Neuronal stem cell (in vitro differentiated cells): ENCODE measurements around the gene SNX32.
A peak's percentile ranks its signal among the peaks of the same experiment; 100 is the strongest.

Experiments
- DNase-seq: peaks from one replicate; pipeline ENCODE4 v3.0.0-alpha.2; 2013; ENCODE audit warnings: low spot score
- H2AFZ ChIP-seq: one replicate; pipeline ENCODE4 v1.6.1; 2013; ENCODE audit warnings: mild to moderate bottlenecking, low read length, inconsistent platforms
- H2AK5ac ChIP-seq: 2 replicates; pipeline ENCODE4 v1.6.1; 2013; ENCODE audit warnings: low read depth, mild to moderate bottlenecking, inconsistent platforms, low read length, moderate library complexity, mixed read lengths
- H2BK120ac ChIP-seq: 2 replicates; pipeline ENCODE4 v1.6.1; 2013; ENCODE audit warnings: low read depth, mild to moderate bottlenecking, inconsistent platforms, low read length, moderate library complexity, mixed read lengths
- H2BK12ac ChIP-seq: one replicate; pipeline ENCODE4 v1.6.1; 2013; ENCODE audit warnings: low read length, inconsistent platforms
- H2BK15ac ChIP-seq: 2 replicates; pipeline ENCODE4 v1.6.1; 2013; ENCODE audit warnings: mild to moderate bottlenecking, low read length, inconsistent platforms, mixed read lengths
- H2BK5ac ChIP-seq: one replicate; pipeline ENCODE4 v1.6.1; 2013; ENCODE audit warnings: inconsistent platforms, mild to moderate bottlenecking, low read length, moderate library complexity
- H3K14ac ChIP-seq: one replicate; pipeline ENCODE4 v1.6.1; 2013; ENCODE audit warnings: low read length, inconsistent platforms
- H3K18ac ChIP-seq: 2 replicates; pipeline ENCODE4 v1.6.1; 2013; ENCODE audit warnings: low read length, inconsistent platforms
- H3K23ac ChIP-seq: 2 replicates; pipeline ENCODE4 v1.6.1; 2013; ENCODE audit warnings: low read depth, mild to moderate bottlenecking, mixed read lengths, low read length, inconsistent platforms; ENCODE audit not compliant: poor library complexity
- H3K27ac ChIP-seq: replicated peaks from 3 replicates; pipeline ENCODE4 v1.5.1; 2013; ENCODE audit warnings: low read length, inconsistent platforms
- H3K27me3 ChIP-seq, 3 experiments: 2 replicates each; pipeline ENCODE4 v1.6.1; 2013; ENCODE audit warnings: low read length in 3 of 3, mild to moderate bottlenecking in 2 of 3, inconsistent platforms in 1 of 3, low read depth in 1 of 3, mixed read lengths in 1 of 3, moderate library complexity in 1 of 3; ENCODE audit not compliant: control insufficient read depth in 3 of 3, insufficient read depth in 3 of 3
- H3K36me3 ChIP-seq, 2 donors: replicated peaks in 1 of 2; 2 replicates each; pipeline ENCODE4 v1.6.1; 2013; ENCODE audit warnings: low read length in 2 of 2; ENCODE audit not compliant: control insufficient read depth in 2 of 2, insufficient read depth in 2 of 2
- H3K4ac ChIP-seq: 2 replicates; pipeline ENCODE4 v1.6.1; 2013; ENCODE audit warnings: inconsistent platforms, mild to moderate bottlenecking, low read length, moderate library complexity
- H3K4me1 ChIP-seq, 2 donors: 1 replicate in 1 of 2; 2 replicates in 1 of 2; pipeline ENCODE4 v1.6.1; 2013; ENCODE audit warnings: low read length in 2 of 2, low read depth in 1 of 2; ENCODE audit not compliant: control insufficient read depth in 2 of 2, insufficient read depth in 1 of 2
- H3K4me2 ChIP-seq: one replicate; pipeline ENCODE4 v1.6.1; 2013; ENCODE audit warnings: mild to moderate bottlenecking, low read length, inconsistent platforms; ENCODE audit not compliant: insufficient read depth, poor library complexity, severe bottlenecking
- H3K4me3 ChIP-seq, 2 donors: 2 replicates each; pipeline ENCODE4 v1.5.1; 2013; ENCODE audit warnings: low read length in 2 of 2, mild to moderate bottlenecking in 2 of 2, inconsistent platforms in 1 of 2, moderate library complexity in 1 of 2
- H3K79me1 ChIP-seq: one replicate; pipeline ENCODE4 v1.6.1; 2013; ENCODE audit warnings: low read depth, mild to moderate bottlenecking, inconsistent platforms, low read length, moderate library complexity
- H3K9ac ChIP-seq: one replicate; pipeline ENCODE4 v1.6.1; 2013; ENCODE audit warnings: mild to moderate bottlenecking, low read depth, low read length, inconsistent platforms; ENCODE audit not compliant: poor library complexity
- H3K9me3 ChIP-seq, 2 donors: replicated peaks in 1 of 2; 2 replicates each; pipeline versions ENCODE3 to v1.6.1; 2013; ENCODE audit warnings: low read length in 2 of 2, mild to moderate bottlenecking in 2 of 2, inconsistent platforms in 1 of 2, low read depth in 1 of 2, mixed read lengths in 1 of 2, moderate library complexity in 1 of 2; ENCODE audit not compliant: control insufficient read depth in 2 of 2, insufficient read depth in 1 of 2
- H4K8ac ChIP-seq: one replicate; pipeline ENCODE4 v1.6.1; 2013; ENCODE audit warnings: low read depth, mild to moderate bottlenecking, inconsistent platforms, low read length, moderate library complexity
- H4K91ac ChIP-seq: one replicate; pipeline ENCODE4 v1.6.1; 2013; ENCODE audit warnings: low read length, low read depth, mild to moderate bottlenecking, inconsistent platforms; ENCODE audit not compliant: poor library complexity
- WGBS, 2 donors: extraction: QIAGEN DNeasy Blood & Tissue Kit; methylation state at CpG; one replicate each; pipeline ENCODE4 v1.1.7; 2013; ENCODE audit warnings: missing lambda C conversion rate in 2 of 2, mixed read lengths in 1 of 2; ENCODE audit not compliant: insufficient read length in 2 of 2, insufficient replicate concordance in 1 of 2; ENCODE audit errors: extremely low coverage in 2 of 2; 5-methylcytosine and 5-hydroxymethylcytosine counted together

Gene SNX32

DNA sequence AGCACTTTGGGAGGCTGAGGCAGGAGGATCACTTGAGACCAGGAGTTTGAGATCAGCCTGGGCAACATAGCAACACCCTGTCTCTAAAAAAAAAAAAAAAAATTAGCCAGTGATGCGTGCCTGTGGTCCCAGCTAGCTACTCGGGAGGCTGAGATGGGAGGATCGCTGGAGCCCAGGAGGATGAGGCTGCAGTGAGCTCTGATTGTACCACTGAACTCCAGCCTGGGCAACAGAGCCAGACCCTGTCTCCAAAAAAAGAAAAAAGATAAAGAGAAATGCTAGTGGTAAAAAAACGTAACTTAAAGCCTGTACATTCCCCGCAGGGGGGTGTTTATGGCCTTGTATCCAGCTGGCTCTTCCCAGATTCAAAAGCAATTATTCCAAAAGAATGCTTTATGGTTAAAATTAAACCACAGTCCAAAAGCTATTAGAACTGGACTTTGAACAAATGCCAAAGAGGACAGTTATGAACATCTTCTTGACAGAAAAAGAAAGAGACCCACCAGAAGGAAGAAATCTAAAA is 16.4 kb upstream of the SNX32 start:
- H2AK5ac ChIP-seq = no peak overlapping the region
- no peak overlapping the region for H3K4ac ChIP-seq
- H3K27ac ChIP-seq = no peak overlapping the region
- H4K8ac ChIP-seq = no peak overlapping the region
- H4K91ac ChIP-seq = no peak overlapping the region
- no peak overlapping the region for H2BK15ac ChIP-seq
- H2BK12ac ChIP-seq = no peak overlapping the region
- H3K9ac ChIP-seq = no peak overlapping the region
- peaks cover 0 to 7% of the 10 kb centered on the region in 2 donors for H3K4me1 ChIP-seq
- no peak overlapping the region for H3K23ac ChIP-seq
- peak overlapping the region; percentile 98 for H2AFZ ChIP-seq
- H2BK5ac ChIP-seq = no peak overlapping the region
- H3K79me1 ChIP-seq = peaks cover 3% of the 10 kb centered on the region
- H3K4me3 ChIP-seq = peak overlapping the region in 1 of 2 donors; percentile 87
- H2BK120ac ChIP-seq = no peak overlapping the region
- DNase-seq = no peak
- peaks cover 0 to 2% of the 10 kb centered on the region in 2 donors for H3K9me3 ChIP-seq
- H3K14ac ChIP-seq = no peak overlapping the region
- peak overlapping the region; percentile 75 for H3K4me2 ChIP-seq
- H3K27me3 ChIP-seq = no peaks in the 10 kb centered on the region
- WGBS, 2 donors = no CpG with 5 or more reads among the region's 5 CpGs
- H3K18ac ChIP-seq = no peak overlapping the region
- H3K36me3 ChIP-seq = no peaks in the 10 kb centered on the region

DNA sequence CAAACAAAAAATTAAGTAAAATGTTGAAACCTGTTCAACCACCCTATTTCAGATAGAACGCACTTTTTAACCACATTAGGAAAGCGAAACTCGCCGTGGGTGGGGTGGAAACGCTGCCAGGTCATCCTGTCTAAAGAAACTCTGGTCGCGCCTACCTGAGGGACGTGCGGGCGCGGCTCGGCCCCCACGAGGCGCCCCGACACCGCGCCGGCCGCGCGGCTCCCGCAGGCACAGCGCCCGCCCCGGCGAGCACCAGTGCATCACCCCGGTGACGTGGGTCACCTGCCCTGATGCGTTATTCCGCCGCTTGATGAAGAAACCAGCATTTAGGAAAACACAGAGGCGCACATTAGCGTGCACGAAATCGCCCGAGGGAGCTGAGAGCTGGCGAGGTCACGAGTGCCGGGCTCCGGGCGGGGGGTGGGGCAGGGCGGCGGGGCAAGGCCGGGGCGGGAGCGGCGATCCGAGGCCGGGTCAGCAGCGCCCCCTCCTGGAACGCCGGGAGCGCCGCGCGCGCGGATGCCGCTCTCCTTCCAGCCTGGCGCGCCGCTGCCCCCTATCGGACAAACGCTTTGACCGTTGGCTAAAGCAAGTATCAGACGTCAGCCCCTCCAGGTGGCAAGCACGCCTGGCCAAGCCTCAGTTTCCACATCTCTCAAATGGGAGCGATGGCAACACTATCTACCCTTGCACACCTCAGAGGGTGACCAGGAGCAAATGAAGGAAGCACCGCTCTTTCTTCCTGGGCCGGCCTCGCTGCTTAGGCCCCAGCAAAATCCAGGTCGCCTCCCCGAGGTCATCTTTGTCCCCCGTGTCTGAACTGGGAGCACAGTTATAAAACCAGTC is 15.7 kb upstream of the SNX32 start:
- peak overlapping the region; percentile 98 for H2AFZ ChIP-seq
- H3K9ac ChIP-seq = peak overlapping the region; percentile 94
- H3K4me2 ChIP-seq = peak overlapping the region; percentile 75
- H3K4me3 ChIP-seq = peak overlapping the region; percentile 87 to 96
- no peak overlapping the region for H2AK5ac ChIP-seq
- peak overlapping the region; percentile 43 for H3K23ac ChIP-seq
- no peak overlapping the region for H2BK15ac ChIP-seq
- H2BK120ac ChIP-seq = no peak overlapping the region
- H3K14ac ChIP-seq = peak overlapping the region; percentile 31
- H3K79me1 ChIP-seq = peaks cover 3% of the 10 kb centered on the region
- peak overlapping the region; percentile 17 for H3K4ac ChIP-seq
- H3K18ac ChIP-seq = peak overlapping the region; percentile 92
- no peak overlapping the region for H4K91ac ChIP-seq
- peaks cover 0 to 2% of the 10 kb centered on the region in 2 donors for H3K9me3 ChIP-seq
- DNase-seq = peak; percentile 90
- H2BK12ac ChIP-seq = peak overlapping the region; percentile 73
- H3K36me3 ChIP-seq = no peaks in the 10 kb centered on the region
- WGBS, 2 donors = no CpG with 5 or more reads among the region's 74 CpGs
- no peak overlapping the region for H4K8ac ChIP-seq
- peaks cover 0 to 3% (median 0%) of the 10 kb centered on the region in 3 experiments for H3K27me3 ChIP-seq
- no peak overlapping the region for H3K27ac ChIP-seq
- peaks cover 0 to 7% of the 10 kb centered on the region in 2 donors for H3K4me1 ChIP-seq
- H2BK5ac ChIP-seq = no peak overlapping the region

DNA sequence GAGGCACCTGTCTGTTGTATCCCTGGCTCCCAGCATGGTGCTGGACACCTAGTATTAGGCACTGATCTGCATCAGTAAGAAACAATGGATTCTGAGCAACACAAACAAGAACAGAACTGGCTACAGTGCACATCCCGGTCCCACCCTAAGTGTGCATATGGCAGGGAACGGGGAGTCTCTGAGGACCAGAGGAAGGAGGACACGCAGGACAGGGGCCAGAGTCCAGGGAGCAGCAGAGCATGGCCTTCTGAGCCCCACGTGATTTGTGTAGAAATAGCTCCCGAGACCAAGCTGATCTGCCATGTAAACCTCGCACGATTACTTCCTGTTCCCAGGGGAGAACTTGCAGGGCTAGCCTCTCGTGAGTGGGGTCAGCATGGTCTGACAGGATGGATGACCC is 12.7 kb upstream of the SNX32 start:
- H3K4me1 ChIP-seq = peaks cover 0 to 7% of the 10 kb centered on the region in 2 donors
- H3K4ac ChIP-seq = no peak overlapping the region
- no peak overlapping the region for H2BK120ac ChIP-seq
- DNase-seq = no peak
- no peak overlapping the region for H3K14ac ChIP-seq
- peak overlapping the region; percentile 79 for H2AFZ ChIP-seq
- no peaks in the 10 kb centered on the region for H3K36me3 ChIP-seq
- no peak overlapping the region for H2BK12ac ChIP-seq
- peaks cover 0 to 3% (median 0%) of the 10 kb centered on the region in 3 experiments for H3K27me3 ChIP-seq
- no peak overlapping the region for H2BK5ac ChIP-seq
- WGBS, 2 donors = no CpG with 5 or more reads among the region's 8 CpGs
- peak overlapping the region in 1 of 2 donors; percentile 26 for H3K4me3 ChIP-seq
- H3K79me1 ChIP-seq = peaks cover 3% of the 10 kb centered on the region
- no peak overlapping the region for H2BK15ac ChIP-seq
- no peak overlapping the region for H3K4me2 ChIP-seq
- no peak overlapping the region for H4K91ac ChIP-seq
- no peak overlapping the region for H4K8ac ChIP-seq
- H3K27ac ChIP-seq = no peak overlapping the region
- no peak overlapping the region for H3K23ac ChIP-seq
- H3K9ac ChIP-seq = peak overlapping the region; percentile 1
- H3K18ac ChIP-seq = no peak overlapping the region
- H2AK5ac ChIP-seq = no peak overlapping the region
- H3K9me3 ChIP-seq = peaks cover 0 to 2% of the 10 kb centered on the region in 2 donors
